ENCODE measurements around the gene SEMA4G.

- no peak for TF ChIP-seq LEF1 (IDR thresholded peaks at IDR 0.05; ENCODE audit: borderline replicate concordance)
- no peak for TF ChIP-seq ARNT (IDR thresholded peaks at IDR 0.05)
- no peak for TF ChIP-seq SP1 (IDR thresholded peaks at IDR 0.05)
- TF ChIP-seq FOXA1 (IDR thresholded peaks at IDR 0.05) = no peak
- TF ChIP-seq BHLHE40 (IDR thresholded peaks at IDR 0.05; ENCODE audit: borderline replicate concordance) = no peak
- no peak for TF ChIP-seq ZNF384 (IDR thresholded peaks at IDR 0.05)
- TF ChIP-seq PKNOX1 (IDR thresholded peaks at IDR 0.05) = no peak
- no peak for TF ChIP-seq ELF4 (IDR thresholded peaks at IDR 0.05)
- no peak for TF ChIP-seq L3MBTL2 (conservative IDR thresholded peaks at IDR 0.05)
Measured at GRCh38 chr10:100981178-100981772, 12.0 kb downstream of the SEMA4G start.
